B cell (primary cell): ENCODE measurements around the gene HLA-F. TPM values are rescaled to one million over a fixed set of nuclear protein-coding genes. Genes with fewer than 3 reads are reported as not detected.

Experiments
- ATAC-seq: fragments of 200-7000 bp; cut with Tn5 transposase; one replicate; pipeline ENCODE4 v1.10.0; 2021; ENCODE audit warnings: low read depth, mild to moderate bottlenecking, moderate number of reproducible peaks, moderate library complexity
- CTCF ChIA-PET: fragments of 350-600 bp; sonication (Branson Sonifier 250); formaldehyde crosslinking; loops from one replicate; lab custom pipeline; 2021; ENCODE audit warnings: antibody characterized with exemption, inconsistent platforms; lab: Charles Lee
- POLR2A ChIA-PET: fragments of 350-600 bp; sonication (Branson Sonifier 250); formaldehyde crosslinking; loops from one replicate; lab custom pipeline; 2021; ENCODE audit warnings: antibody characterized with exemption; lab: Charles Lee
- DNase-seq: peaks from one replicate; pipeline ENCODE4 v3.0.0; 2013
- H2AFZ ChIP-seq: 2 replicates; pipeline ENCODE4 v1.6.1; 2012; ENCODE audit warnings: mild to moderate bottlenecking, low read depth, low read length; ENCODE audit not compliant: insufficient read depth, poor library complexity, severe bottlenecking
- H3K27ac ChIP-seq, 2 donors: 1 replicate in 1 of 2; 2 replicates in 1 of 2; pipeline ENCODE4 v1.5.1; 2012 to 2013; ENCODE audit warnings: low read length in 2 of 2, mild to moderate bottlenecking in 2 of 2, moderate library complexity in 1 of 2
- H3K27me3 ChIP-seq, 4 experiments: fragments of 200-600 bp in 1 of 4; sonication (generic) in 1 of 4; replicated peaks in 1 of 4; 1 replicate in 2 of 4; 2 replicates in 2 of 4; pipeline versions ENCODE4 v1.6.1 to v1.7.0; 2013 to 2016; ENCODE audit warnings: low read length in 3 of 4, mild to moderate bottlenecking in 2 of 4, mixed read lengths in 1 of 4, moderate library complexity in 1 of 4; ENCODE audit not compliant: insufficient read depth in 4 of 4, control insufficient read depth in 3 of 4; ENCODE audit errors: control extremely low read depth in 1 of 4
- H3K36me3 ChIP-seq, 2 experiments: replicated peaks in 1 of 2; 1 replicate in 1 of 2; 2 replicates in 1 of 2; pipeline versions ENCODE4 v1.6.1 to v1.7.1; 2013; ENCODE audit warnings: low read length in 1 of 2; ENCODE audit not compliant: insufficient read depth in 2 of 2, control insufficient read depth in 1 of 2; ENCODE audit errors: control extremely low read depth in 1 of 2, extremely low read depth in 1 of 2
- H3K4me1 ChIP-seq, 2 donors: fragments of 200-600 bp in 1 of 2; sonication (generic) in 1 of 2; 1 replicate in 1 of 2; 2 replicates in 1 of 2; pipeline versions ENCODE4 v1.5.1 to v1.6.1; 2013 to 2017; ENCODE audit warnings: low read length in 2 of 2; ENCODE audit not compliant: control insufficient read depth in 2 of 2, insufficient read depth in 2 of 2
- H3K4me2 ChIP-seq: replicated peaks from 2 replicates; pipeline ENCODE3; 2012; ENCODE audit warnings: mild to moderate bottlenecking, low read depth, low read length; ENCODE audit not compliant: poor library complexity, severe bottlenecking
- H3K4me3 ChIP-seq, 5 experiments: fragments of 200-600 bp in 1 of 5; sonication (generic) in 1 of 5; 1 replicate in 3 of 5; 2 replicates in 2 of 5; pipeline versions ENCODE4 v1.5.1 to v1.7.0; 2011 to 2016; ENCODE audit warnings: low read length in 4 of 5, mild to moderate bottlenecking in 4 of 5, low read depth in 2 of 5, control low read depth in 1 of 5, moderate library complexity in 1 of 5; ENCODE audit not compliant: insufficient read depth in 1 of 5; ENCODE audit errors: control extremely low read depth in 1 of 5, extremely low read depth in 1 of 5
- H3K79me2 ChIP-seq: fragments of 200-600 bp; sonication (generic); one replicate; pipeline ENCODE4 v1.6.0; 2016; ENCODE audit warnings: low read length; ENCODE audit not compliant: control insufficient read depth, insufficient read depth
- H3K9ac ChIP-seq: fragments of 200-600 bp; sonication (generic); 2 replicates; pipeline ENCODE4 v1.6.1; 2017; ENCODE audit warnings: mild to moderate bottlenecking, low read length, moderate library complexity
- H3K9me3 ChIP-seq, 3 donors: one replicate each; pipeline versions ENCODE4 v1.6.1 to v1.7.1; 2013; ENCODE audit warnings: low read length in 2 of 3; ENCODE audit not compliant: control insufficient read depth in 2 of 3, insufficient read depth in 1 of 3; ENCODE audit errors: control extremely low read depth in 1 of 3
- H4K20me1 ChIP-seq: 2 replicates; pipeline ENCODE4 v1.6.0; 2012; ENCODE audit warnings: mild to moderate bottlenecking, low read length; ENCODE audit not compliant: insufficient read depth, control insufficient read depth, poor library complexity, severe bottlenecking
- H3K27ac Mint-ChIP-seq: one replicate; pipeline ENCODE4 v1.8.0; 2021; ENCODE audit warnings: mixed read lengths
- H3K27me3 Mint-ChIP-seq: one replicate; pipeline ENCODE4 v1.8.0; 2021; ENCODE audit warnings: mixed read lengths
- H3K4me1 Mint-ChIP-seq: one replicate; pipeline ENCODE4 v1.8.0; 2021; ENCODE audit warnings: mixed read lengths
- H3K4me3 Mint-ChIP-seq: one replicate; pipeline ENCODE4 v1.8.0; 2021; ENCODE audit warnings: mixed read lengths
- H3K9me3 Mint-ChIP-seq: one replicate; pipeline ENCODE4 v1.8.0; 2022; ENCODE audit warnings: mixed read lengths; ENCODE audit not compliant: insufficient read depth
- CTCF ChIP-seq: fragments of 200-600 bp; IDR thresholded peaks from one replicate; pipeline ENCODE4 v1.8.0; 2022; ENCODE audit warnings: antibody characterized with exemption, mild to moderate bottlenecking
- EZH2 ChIP-seq: IDR thresholded peaks from 2 replicates; pipeline ENCODE4 v1.6.1; 2012; ENCODE audit warnings: borderline replicate concordance, low read depth, mild to moderate bottlenecking, moderate library complexity, low read length; ENCODE audit not compliant: insufficient read depth, poor library complexity, severe bottlenecking
- whole genome bisulfite sequencing: methylation state at CpG from one replicate; pipeline ENCODE4 v1.1.5; 2013; ENCODE audit warnings: missing lambda C conversion rate; ENCODE audit not compliant: insufficient coverage; 5-methylcytosine and 5-hydroxymethylcytosine counted together
- intact Hi-C: fragments of 100-400 bp; cut with micrococcal nuclease; formaldehyde crosslinking; loops from one replicate; pipeline ENCODE4 v1.10.0; 2022
- polyA plus RNA-seq: library from polyadenylated mRNA; depleted of rRNA; stranded (reverse); fragments of >200 nt; gene quantifications from 2 replicates; pipeline ENCODE4 v1.2.3, GENCODE V29; 2012
- total RNA-seq, 2 donors: library from RNA; stranded (reverse); fragments of 120-200 nt in 1 of 2; gene quantifications; 1 replicate in 1 of 2; 2 replicates in 1 of 2; pipeline versions ENCODE4 v1.2.3 to v1.2.4, GENCODE V29; 2013 to 2022

HLA-F gene
- total and polyA plus RNA-seq, 2 donors (not counting 1 experiment from before 2014, with no cell fraction given) = 895 to 1,409 TPM

- WGBS = no CpG with 5 or more reads among the region's 2 CpGs
- intact Hi-C loops = no loop called here
These were observed 41.4 kb downstream of the HLA-F start for GRCh38 chr6:29764422-29765196.

More at GRCh38 chr6:29764422-29765196, 41.4 kb downstream of the HLA-F start:
- Mint-ChIP-seq H3K27me3 (peaks cover 22% of the 10 kb centered on the region), H3K4me1 (peaks cover 9% of the 10 kb centered on the region), H3K27ac (no peak overlapping the region), H3K4me3 (no peak overlapping the region), H3K9me3 (no peaks in the 10 kb centered on the region)
- H4K20me1 ChIP-seq = no peaks in the 10 kb centered on the region
- no peak for TF ChIP-seq CTCF
- no peak for TF ChIP-seq EZH2
- no peak overlapping the region for H3K9ac ChIP-seq
- peaks cover 0 to 3% (median 0%) of the 10 kb centered on the region in 4 experiments for H3K27me3 ChIP-seq
- H3K4me2 ChIP-seq = no peak overlapping the region
- no peak for DNase-seq
- H3K4me1 ChIP-seq = peaks cover 0 to 7% of the 10 kb centered on the region in 2 donors
- H3K36me3 ChIP-seq = no peaks in the 10 kb centered on the region
- no peaks in the 10 kb centered on the region for H3K9me3 ChIP-seq
- H3K79me2 ChIP-seq = no peaks in the 10 kb centered on the region
- H2AFZ ChIP-seq = no peak overlapping the region
- ATAC-seq = no peak
- CTCF ChIA-PET = interaction anchor here (0.9 kb wide), 1 partner anchor 10 kb away, joined by 5 read pairs; no protein-coding TSS in a partner anchor
- H3K27ac ChIP-seq = no peak overlapping the region
- POLR2A ChIA-PET = no interaction called here
- H3K4me3 ChIP-seq = no peak overlapping the region
